ENCODE data around the gene CRTC1. TPM values are rescaled to one million over a fixed set of nuclear protein-coding genes. Genes with fewer than 3 reads are reported as not detected.
"Not testable (repeated sequence)": the region's sequence is repeated elsewhere in the genome, so short reads cannot be mapped to it uniquely, and the experiment has no call there.

Gene CRTC1
- total RNA-seq, 2 experiments from 2014 or later: 5.6 to 6.3 TPM

DNA sequence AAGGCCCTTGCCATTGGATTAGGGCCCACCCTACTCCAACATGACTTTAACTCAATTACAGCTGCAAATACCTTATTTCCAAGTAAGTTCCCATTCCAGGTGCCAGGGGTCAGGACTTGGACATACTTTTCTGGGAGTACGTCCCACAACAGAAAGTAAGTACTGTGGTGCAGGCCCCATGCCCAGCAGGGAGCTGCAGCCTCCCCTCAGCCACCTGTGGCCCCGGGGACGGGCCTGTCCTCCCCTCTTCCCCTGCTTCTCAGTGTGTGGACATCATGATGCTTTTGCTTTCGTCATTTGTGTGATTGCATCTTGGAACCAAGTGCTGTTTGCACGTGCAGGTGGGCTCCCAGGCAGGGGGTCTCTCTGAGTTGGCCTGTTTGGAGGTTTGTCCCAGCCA is 31.9 kb downstream of the CRTC1 start:
- Mint-ChIP-seq H3K27me3 (no peaks in the 10 kb centered on the region), H3K9me3 (no peaks in the 10 kb centered on the region), H3K27ac (no peak overlapping the region), H3K4me1 (ENCODE audit: low read depth) (peaks cover 4% of the 10 kb centered on the region), H3K4me3 (no peak overlapping the region), H3K36me3 (no peaks in the 10 kb centered on the region)
- DNase-seq: no peak
- intact Hi-C loops (cut with micrococcal nuclease): no loop called here
- CTCF ChIA-PET: no interaction called here
- POLR2A ChIA-PET: no interaction called here

DNA sequence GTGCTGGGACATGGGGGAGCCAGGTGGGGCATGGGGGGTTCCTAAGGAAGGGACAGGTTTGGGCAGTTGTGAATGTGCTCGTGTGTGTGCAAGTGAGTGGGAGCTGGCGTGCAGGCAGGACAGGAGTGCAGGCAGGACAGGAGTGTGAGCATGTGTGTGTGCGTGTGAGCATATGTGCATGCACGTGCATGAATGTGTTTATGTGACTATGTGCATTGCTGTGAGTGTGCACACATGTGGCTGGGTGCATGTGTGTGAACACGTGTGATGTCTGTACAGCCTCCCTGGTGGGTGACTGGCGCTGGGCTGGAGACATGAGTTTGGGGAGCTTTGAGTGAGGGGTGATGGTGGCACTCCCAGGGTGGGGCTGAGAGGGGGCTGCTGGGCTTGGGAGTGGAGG is 33.4 kb downstream of the CRTC1 start:
- DNase-seq: no peak
- Mint-ChIP-seq H3K36me3 (no peaks in the 10 kb centered on the region), H3K27me3 (no peaks in the 10 kb centered on the region), H3K9me3 (no peaks in the 10 kb centered on the region), H3K4me1 (ENCODE audit: low read depth) (peaks cover 4% of the 10 kb centered on the region), H3K27ac (no peak overlapping the region), H3K4me3 (no peak overlapping the region)
- ChIA-PET CTCF (no interaction called here), POLR2A (no interaction called here)
- intact Hi-C loops (cut with micrococcal nuclease): no loop called here

DNA sequence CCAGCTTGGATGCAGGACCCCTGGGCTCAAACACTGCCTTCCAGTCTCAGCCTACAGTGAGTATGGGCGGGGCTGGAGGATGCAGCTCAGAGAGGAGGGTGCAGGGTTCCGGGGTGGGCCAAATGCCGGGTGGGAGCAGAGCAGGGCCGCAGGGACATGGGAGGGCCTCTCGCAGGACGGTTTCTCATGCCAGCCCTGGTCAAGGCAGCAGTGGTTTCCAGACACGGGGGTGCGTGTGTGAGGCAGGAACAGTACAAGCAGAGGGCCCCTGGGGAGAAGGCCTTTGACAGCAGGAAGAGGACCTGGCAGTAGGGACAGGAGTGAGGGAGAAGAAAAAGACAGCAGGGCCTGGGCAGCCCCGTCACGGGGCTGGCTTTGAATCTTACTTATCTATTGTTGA is 34.1 kb downstream of the CRTC1 start:
- H3K27me3 Mint-ChIP-seq: no peaks in the 10 kb centered on the region
- peaks cover 4% of the 10 kb centered on the region for H3K4me1 Mint-ChIP-seq (ENCODE audit: low read depth)
- intact Hi-C loops (cut with micrococcal nuclease): no loop called here
- CTCF ChIA-PET: no interaction called here
- POLR2A ChIA-PET: no interaction called here
- H3K4me3 Mint-ChIP-seq: no peak overlapping the region
- no peaks in the 10 kb centered on the region for H3K36me3 Mint-ChIP-seq
- no peak overlapping the region for H3K27ac Mint-ChIP-seq
- no peak for DNase-seq
- H3K9me3 Mint-ChIP-seq: no peaks in the 10 kb centered on the region

DNA sequence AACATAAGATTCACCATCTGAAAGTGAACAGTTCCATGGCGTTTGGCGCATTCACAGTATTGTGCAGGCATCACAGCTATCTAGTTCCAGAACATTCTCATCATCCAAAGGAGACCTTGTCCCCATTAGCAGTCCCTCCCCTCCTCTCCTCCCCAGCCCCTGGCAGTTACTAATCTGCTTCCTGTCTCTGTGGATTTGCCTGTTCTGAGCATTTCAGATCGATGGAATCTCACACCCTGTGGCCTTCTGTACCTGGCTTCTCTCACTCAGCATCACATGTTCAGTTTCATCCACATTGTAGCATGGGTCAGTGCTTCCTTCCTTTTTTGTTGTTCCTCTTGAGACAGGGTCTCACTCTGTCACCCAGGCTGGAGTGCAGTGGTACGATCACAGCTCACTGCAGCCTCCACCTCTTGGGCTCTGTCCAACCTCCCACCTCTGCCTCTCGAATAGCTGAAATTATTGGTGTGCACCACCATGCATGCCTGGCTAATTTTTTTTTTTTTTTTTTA is 34.6 kb downstream of the CRTC1 start:
- no peak for DNase-seq
- intact Hi-C loops (cut with micrococcal nuclease): no loop called here
- POLR2A ChIA-PET: no interaction called here
- no peak overlapping the region for H3K4me3 Mint-ChIP-seq
- H3K9me3 Mint-ChIP-seq: no peaks in the 10 kb centered on the region
- H3K4me1 Mint-ChIP-seq (ENCODE audit: low read depth): peaks cover 4% of the 10 kb centered on the region
- H3K27ac Mint-ChIP-seq: no peak overlapping the region
- H3K36me3 Mint-ChIP-seq: no peaks in the 10 kb centered on the region
- CTCF ChIA-PET: no interaction called here
- H3K27me3 Mint-ChIP-seq: no peaks in the 10 kb centered on the region

DNA sequence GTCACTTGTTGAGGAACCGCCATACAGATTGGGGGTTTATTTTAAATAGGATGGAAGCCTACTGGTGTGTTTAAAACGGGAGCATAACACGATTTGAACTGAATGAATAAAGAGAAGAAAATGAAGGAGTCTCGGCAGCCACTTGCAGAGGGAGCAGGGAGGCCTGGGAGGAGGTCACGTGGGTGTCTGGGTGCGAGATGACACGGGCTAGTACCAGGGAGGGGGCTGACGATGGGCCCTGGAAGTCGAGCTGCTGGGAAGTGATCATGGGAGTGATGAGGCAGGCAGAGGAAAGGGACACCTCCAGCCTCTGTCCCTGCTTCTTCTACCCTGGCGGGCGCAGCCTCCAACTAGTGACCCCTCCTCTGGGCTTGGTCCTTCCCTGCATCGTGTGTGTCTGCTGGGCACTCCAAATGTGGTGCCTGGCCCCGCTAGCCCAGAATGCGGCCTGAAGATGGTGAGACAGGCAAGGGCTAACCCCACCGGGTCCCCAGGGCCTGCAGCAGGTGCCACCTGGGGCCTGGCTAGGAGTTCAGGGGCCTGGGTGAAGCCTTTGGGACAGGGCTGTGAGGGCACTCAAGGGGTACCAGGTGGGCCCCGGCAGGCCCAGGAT is 35.5 kb downstream of the CRTC1 start:
- Mint-ChIP-seq H3K27me3 (no peaks in the 10 kb centered on the region), H3K4me3 (no peak overlapping the region), H3K9me3 (no peaks in the 10 kb centered on the region), H3K4me1 (ENCODE audit: low read depth) (peaks cover 7% of the 10 kb centered on the region), H3K27ac (no peak overlapping the region), H3K36me3 (no peaks in the 10 kb centered on the region)
- ChIA-PET POLR2A (no interaction called here), CTCF (no interaction called here)
- intact Hi-C loops (cut with micrococcal nuclease): no loop called here
- no peak for DNase-seq

DNA sequence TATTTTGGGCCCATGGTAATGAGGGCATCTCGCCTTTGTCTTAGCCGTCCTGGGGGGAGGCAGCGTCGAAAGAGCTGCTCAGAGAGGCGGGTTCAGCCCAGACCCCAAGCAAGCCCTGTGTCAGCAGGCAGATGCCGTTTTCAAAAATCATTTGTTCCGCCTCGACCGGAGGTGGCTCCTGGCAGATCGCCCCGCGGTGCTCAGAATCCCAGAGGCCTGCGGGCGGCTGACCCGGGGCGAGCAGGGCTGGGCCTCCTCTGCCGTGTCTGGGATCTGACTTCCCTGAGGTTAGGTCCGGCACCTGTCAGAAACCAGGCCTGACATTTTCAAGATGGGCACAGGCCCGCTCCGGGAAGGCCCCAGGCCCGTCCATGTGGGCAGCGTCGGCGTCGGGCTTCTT is 36.1 kb downstream of the CRTC1 start:
- Mint-ChIP-seq H3K4me3 (no peak overlapping the region), H3K27me3 (no peaks in the 10 kb centered on the region), H3K9me3 (no peaks in the 10 kb centered on the region), H3K4me1 (ENCODE audit: low read depth) (peaks cover 10% of the 10 kb centered on the region), H3K27ac (no peak overlapping the region), H3K36me3 (no peaks in the 10 kb centered on the region)
- intact Hi-C loops (cut with micrococcal nuclease): no loop called here
- ChIA-PET CTCF (no interaction called here), POLR2A (no interaction called here)
- DNase-seq: no peak

DNA sequence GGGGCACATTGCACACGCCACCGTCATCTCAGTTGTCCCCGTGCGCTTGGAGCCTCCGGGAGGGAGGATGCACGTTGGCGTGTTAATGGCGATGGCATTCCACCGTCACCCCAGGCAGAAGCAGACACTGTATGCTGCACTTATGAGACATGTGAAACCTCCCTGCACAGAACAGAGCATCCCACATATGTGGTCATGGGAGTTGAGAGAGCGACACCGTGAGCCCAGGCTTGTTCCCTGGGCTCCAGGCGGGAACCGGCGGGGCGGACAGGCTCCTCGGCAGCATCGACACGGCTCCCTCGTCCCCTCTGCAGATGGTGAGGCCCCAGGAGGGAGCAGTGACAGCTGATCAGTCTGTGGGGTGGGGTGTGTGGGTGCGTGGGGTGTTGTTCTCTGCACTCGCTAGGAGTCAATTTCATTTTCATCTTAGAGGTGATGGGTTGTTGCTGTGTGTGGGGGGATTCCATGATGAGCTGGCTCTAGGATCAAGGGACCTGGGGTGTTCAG is 40.4 kb downstream of the CRTC1 start:
- POLR2A ChIA-PET: no interaction called here
- peak; percentile 16 for DNase-seq
- Mint-ChIP-seq H3K9me3 (no peaks in the 10 kb centered on the region), H3K4me3 (no peak overlapping the region), H3K27me3 (no peaks in the 10 kb centered on the region), H3K27ac (no peak overlapping the region), H3K36me3 (no peaks in the 10 kb centered on the region), H3K4me1 (ENCODE audit: low read depth) (peaks cover 6% of the 10 kb centered on the region)
- intact Hi-C loops (cut with micrococcal nuclease): no loop called here
- CTCF ChIA-PET: no interaction called here

DNA sequence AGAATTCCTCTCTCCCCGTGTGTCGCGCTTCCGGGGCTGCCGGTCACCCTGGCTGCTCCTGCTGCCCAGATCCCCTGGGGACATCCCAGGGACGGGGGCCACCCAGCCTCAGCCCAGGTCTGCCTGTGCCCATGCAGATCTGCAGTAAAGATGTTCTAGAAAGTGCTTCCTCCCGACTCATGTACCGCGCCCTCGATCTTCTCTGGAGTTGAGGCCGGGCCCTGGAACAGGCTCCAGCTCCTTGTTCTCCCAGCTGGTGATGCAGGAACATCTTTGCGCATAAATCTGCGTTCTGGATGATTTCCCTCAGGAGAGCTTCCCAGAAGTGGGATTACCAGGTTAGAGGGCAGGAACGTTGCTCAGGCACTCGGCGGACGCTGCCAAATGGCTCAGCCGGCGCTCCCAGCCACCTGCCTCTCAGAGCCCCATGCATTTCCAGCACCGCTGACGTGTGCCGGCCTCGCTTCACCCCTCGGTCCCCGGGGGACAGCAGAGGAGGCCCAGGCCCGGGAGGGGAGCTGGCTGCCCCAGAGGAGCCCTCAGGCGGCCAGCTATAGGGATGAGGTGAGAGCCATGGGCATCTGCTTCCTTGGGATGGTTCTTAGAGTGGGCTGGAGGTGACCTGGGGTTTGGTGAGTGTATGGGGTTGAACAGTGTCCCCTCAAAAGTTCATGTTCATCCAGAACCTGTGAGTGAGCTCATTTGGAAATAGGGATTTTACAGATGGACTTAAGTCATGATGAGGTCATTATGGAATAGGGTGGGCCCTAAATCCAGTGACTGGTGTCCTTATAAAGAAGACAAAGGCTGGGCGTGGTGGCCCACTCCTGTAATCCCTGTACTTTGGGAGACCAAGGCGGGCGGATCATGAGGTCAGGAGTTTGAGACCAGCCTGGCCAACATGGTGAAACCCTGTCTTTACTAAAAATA is 42.6 kb downstream of the CRTC1 start:
- DNase-seq: no peak
- peaks cover 7% of the 10 kb centered on the region for H3K4me1 Mint-ChIP-seq (ENCODE audit: low read depth)
- H3K27ac Mint-ChIP-seq: no peak overlapping the region
- intact Hi-C loops (cut with micrococcal nuclease): no loop called here
- no peaks in the 10 kb centered on the region for H3K27me3 Mint-ChIP-seq
- ChIA-PET CTCF (no interaction called here), POLR2A (no interaction called here)
- H3K36me3 Mint-ChIP-seq: no peaks in the 10 kb centered on the region
- H3K4me3 Mint-ChIP-seq: no peak overlapping the region
- H3K9me3 Mint-ChIP-seq: no peaks in the 10 kb centered on the region

DNA sequence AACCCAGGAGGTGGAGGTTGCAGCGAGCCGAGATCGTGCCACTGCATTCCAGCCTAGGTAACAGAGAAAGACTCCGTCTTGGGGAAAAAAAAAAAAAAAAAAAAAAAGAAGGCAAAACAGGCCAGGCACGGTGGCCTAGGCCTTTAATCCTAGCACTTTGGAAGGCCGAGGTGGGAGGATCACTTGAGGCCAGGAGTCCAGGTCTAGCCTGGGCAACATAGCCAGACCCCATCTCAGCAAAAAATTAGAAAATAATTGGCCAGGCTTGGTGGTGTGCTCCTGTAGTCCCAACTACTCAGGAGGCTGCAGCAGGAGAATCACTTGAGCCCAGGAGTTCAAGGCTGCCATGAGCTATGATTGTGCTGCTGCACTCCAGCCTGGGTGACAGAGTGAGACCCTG is 43.4 kb downstream of the CRTC1 start:
- Mint-ChIP-seq H3K9me3 (no peaks in the 10 kb centered on the region), H3K27me3 (no peaks in the 10 kb centered on the region), H3K27ac (no peak overlapping the region), H3K4me1 (ENCODE audit: low read depth) (peaks cover 12% of the 10 kb centered on the region), H3K4me3 (no peak overlapping the region), H3K36me3 (no peaks in the 10 kb centered on the region)
- POLR2A ChIA-PET: no interaction called here
- CTCF ChIA-PET: no interaction called here
- DNase-seq: no peak
- intact Hi-C loops (cut with micrococcal nuclease): no loop called here

DNA sequence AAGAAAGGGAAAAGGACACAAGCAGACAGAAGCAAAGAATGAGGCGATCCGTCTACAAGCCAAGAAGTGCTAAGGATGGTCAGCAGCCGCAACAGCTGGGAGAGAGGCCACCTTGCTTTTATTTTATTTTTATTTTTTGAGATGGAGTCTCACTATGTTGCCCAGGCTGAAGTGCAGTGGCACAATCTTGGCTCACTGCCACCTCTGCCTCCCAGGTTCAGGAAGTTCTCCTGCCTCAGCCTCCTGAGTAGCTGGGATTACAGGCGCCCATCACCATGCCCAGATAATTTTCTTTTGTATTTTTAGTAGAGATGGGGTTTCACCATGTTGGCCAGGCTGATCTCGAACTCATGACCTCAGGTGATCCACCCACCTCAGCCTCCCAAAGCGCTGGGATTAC is 44.1 kb downstream of the CRTC1 start:
- H3K36me3 Mint-ChIP-seq; H3K4me3 Mint-ChIP-seq; H3K27ac Mint-ChIP-seq; H3K27me3 Mint-ChIP-seq; H3K9me3 Mint-ChIP-seq; POLR2A ChIA-PET; CTCF ChIA-PET; intact Hi-C loops (cut with micrococcal nuclease); DNase-seq: not testable (repeated sequence)
- H3K4me1 Mint-ChIP-seq (ENCODE audit: low read depth): peaks cover 12% of the 10 kb centered on the region

DNA sequence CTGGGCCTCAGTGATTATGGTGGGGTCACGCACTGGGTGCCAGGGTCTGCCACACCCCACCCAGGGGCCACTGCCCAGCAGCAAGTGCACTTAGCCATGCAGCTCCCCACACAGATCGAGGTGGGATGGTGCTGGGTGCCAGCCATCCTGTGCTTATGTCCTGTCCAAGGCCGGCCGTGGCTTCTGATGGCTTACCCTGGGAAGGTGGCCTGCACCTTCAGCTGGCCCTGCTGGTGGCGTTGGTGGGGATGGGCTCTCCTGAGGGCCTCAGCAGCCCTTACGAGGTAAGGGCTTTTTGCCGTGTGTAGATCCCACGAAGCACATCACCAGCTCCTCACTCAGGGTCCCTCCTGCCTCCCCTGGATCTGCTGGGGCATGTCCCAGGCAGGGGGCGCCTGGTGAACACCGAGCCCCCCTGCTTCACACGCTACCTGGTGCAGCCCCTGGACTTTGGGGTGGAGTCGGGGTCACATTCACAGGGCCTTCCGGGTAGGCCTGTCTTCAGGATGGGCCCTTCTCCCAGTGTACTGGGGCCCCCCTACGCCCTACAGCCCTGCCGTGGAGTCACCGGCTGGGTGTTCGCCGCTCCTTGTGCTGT is 46.6 kb downstream of the CRTC1 start:
- Mint-ChIP-seq H3K4me1 (ENCODE audit: low read depth) (peaks cover 5% of the 10 kb centered on the region), H3K27ac (no peak overlapping the region), H3K27me3 (no peaks in the 10 kb centered on the region), H3K4me3 (no peak overlapping the region), H3K9me3 (no peaks in the 10 kb centered on the region), H3K36me3 (no peaks in the 10 kb centered on the region)
- intact Hi-C loops (cut with micrococcal nuclease): no loop called here
- CTCF ChIA-PET: no interaction called here
- POLR2A ChIA-PET: no interaction called here
- no peak for DNase-seq

DNA sequence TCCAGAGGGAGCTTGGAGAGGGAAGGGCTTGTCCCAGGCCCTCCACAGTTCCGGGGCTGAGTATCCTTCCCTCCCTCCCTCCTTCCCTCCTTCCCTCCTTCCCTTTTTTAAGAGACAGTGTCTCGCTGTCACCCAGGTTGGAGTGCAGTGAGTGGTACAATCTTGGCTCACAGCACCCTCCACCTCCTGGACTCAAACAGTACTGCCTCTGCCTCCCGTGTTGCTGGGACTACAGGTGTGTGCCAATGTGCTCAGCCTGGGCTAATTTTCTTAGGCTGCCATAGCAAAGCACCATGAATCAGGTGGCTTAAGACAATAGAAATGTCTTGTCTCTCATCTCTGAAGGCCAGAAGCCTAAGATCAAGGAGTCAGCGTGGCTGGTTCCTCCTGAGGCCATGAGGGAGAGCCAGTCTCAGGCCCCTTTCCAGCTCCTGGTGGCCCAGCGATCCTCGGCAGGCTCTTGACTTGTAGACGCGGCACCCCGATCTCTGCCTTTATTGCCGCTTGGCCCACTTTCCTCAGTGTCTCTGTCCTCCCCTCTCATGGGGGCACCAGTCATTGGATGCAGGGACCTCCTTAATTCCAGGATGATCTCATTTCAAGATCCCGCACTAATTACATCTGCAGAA is 47.5 kb downstream of the CRTC1 start:
- no peak overlapping the region for H3K27ac Mint-ChIP-seq
- DNase-seq: no peak
- H3K36me3 Mint-ChIP-seq: no peaks in the 10 kb centered on the region
- H3K4me3 Mint-ChIP-seq: no peak overlapping the region
- no peaks in the 10 kb centered on the region for H3K9me3 Mint-ChIP-seq
- H3K4me1 Mint-ChIP-seq (ENCODE audit: low read depth): peaks cover 5% of the 10 kb centered on the region
- intact Hi-C loops (cut with micrococcal nuclease): no loop called here
- ChIA-PET CTCF (no interaction called here), POLR2A (no interaction called here)
- H3K27me3 Mint-ChIP-seq: no peaks in the 10 kb centered on the region

Data from activated CD4-positive, alpha-beta memory T cell treated with anti-CD3 and anti-CD28 coated beads for 36 hours (primary cell).